HEK293 (cell line): ENCODE data around the gene TCF12.

Experiments
- CTCF ChIA-PET: fragments of 350-600 bp; formaldehyde crosslinking; extraction: SDS; loops from one replicate; lab custom pipeline; 2021; ENCODE audit warnings: antibody characterized with exemption; lab: Yijun Ruan, JAX
- POLR2A ChIA-PET: fragments of 300-600 bp; formaldehyde crosslinking; extraction: SDS; loops from one replicate; lab custom pipeline; 2020; ENCODE audit warnings: antibody characterized with exemption, inconsistent platforms; lab: Yijun Ruan, JAX
- H3K27ac ChIP-seq: fragments of 200-500 bp; sonication (Bioruptor generic); 2 replicates; pipeline ENCODE4 v1.5.1; 2014; ENCODE audit warnings: low read depth, low read length, control low read depth, inconsistent platforms; ENCODE audit errors: extremely low read depth
- H3K36me3 ChIP-seq, 2 experiments: fragments of 200-500 bp in 1 of 2; sonication (Bioruptor generic) in 1 of 2; 1 replicate in 1 of 2; 2 replicates in 1 of 2; pipeline ENCODE4 v1.5.1; 2014 to 2017; ENCODE audit warnings: inconsistent platforms in 2 of 2, low read length in 2 of 2; ENCODE audit not compliant: control insufficient read depth in 2 of 2, insufficient read depth in 1 of 2
- H3K4me1 ChIP-seq: fragments of 200-500 bp; sonication (Bioruptor generic); 2 replicates; pipeline ENCODE4 v1.5.1; 2014; ENCODE audit warnings: mild to moderate bottlenecking, low read length, inconsistent platforms; ENCODE audit not compliant: control insufficient read depth, insufficient read depth
- H3K4me3 ChIP-seq: 2 replicates; pipeline ENCODE4 v1.5.1; 2011; ENCODE audit warnings: low read depth, mild to moderate bottlenecking, control low read depth, low read length, moderate library complexity
- H3K9me3 ChIP-seq: fragments of 200-500 bp; sonication (Bioruptor generic); 2 replicates; pipeline ENCODE4 v1.5.1; 2014; ENCODE audit warnings: low read depth, low read length, inconsistent platforms; ENCODE audit not compliant: control insufficient read depth, insufficient read depth
- ATF2 ChIP-seq: fragments of 450-650 bp; formaldehyde crosslinking; IDR thresholded peaks from 2 replicates; pipeline ENCODE4 v1.5.1; 2016; ENCODE audit warnings: missing biosample characterization, missing genetic modification characterization, low read depth
- GLI2 ChIP-seq: fragments of 450-650 bp; formaldehyde crosslinking; IDR thresholded peaks from 2 replicates; pipeline ENCODE4; 2017; ENCODE audit warnings: missing biosample characterization, missing genetic modification characterization, low read depth, borderline replicate concordance
- INSM2 ChIP-seq: fragments of 450-650 bp; formaldehyde crosslinking; IDR thresholded peaks from 2 replicates; pipeline ENCODE4 v1.5.1; 2016; ENCODE audit warnings: missing biosample characterization, missing genetic modification characterization
- KLF17 ChIP-seq: fragments of 450-650 bp; formaldehyde crosslinking; IDR thresholded peaks from 2 replicates; pipeline ENCODE4 v1.5.1; 2016; ENCODE audit warnings: missing biosample characterization, missing genetic modification characterization
- SCRT2 ChIP-seq: fragments of 450-650 bp; formaldehyde crosslinking; IDR thresholded peaks from 2 replicates; pipeline ENCODE4 v1.5.1; 2016; ENCODE audit warnings: missing biosample characterization, missing genetic modification characterization
- YY1 ChIP-seq: fragments of 450-650 bp; formaldehyde crosslinking; IDR thresholded peaks from 2 replicates; pipeline ENCODE4 v1.5.1; 2018; ENCODE audit warnings: missing biosample characterization, missing genetic modification characterization
- ZBTB26 ChIP-seq: fragments of 450-650 bp; formaldehyde crosslinking; optimal IDR thresholded peaks from 2 replicates; pipeline ENCODE3; 2016; ENCODE audit warnings: missing biosample characterization, mild to moderate bottlenecking, missing genetic modification characterization
- ZNF138 ChIP-seq: fragments of 450-650 bp; formaldehyde crosslinking; IDR thresholded peaks from 2 replicates; pipeline ENCODE4 v1.5.1; 2016; ENCODE audit warnings: missing biosample characterization, missing genetic modification characterization, borderline replicate concordance
- ZNF280C ChIP-seq: fragments of 450-650 bp; formaldehyde crosslinking; IDR thresholded peaks from 2 replicates; pipeline ENCODE4 v1.5.1; 2016; ENCODE audit warnings: missing biosample characterization, missing genetic modification characterization
- ZNF302 ChIP-seq: fragments of 450-650 bp; formaldehyde crosslinking; IDR thresholded peaks from 2 replicates; pipeline ENCODE4 v1.5.1; 2016; ENCODE audit warnings: missing biosample characterization, missing genetic modification characterization, low read depth
- ZNF473 ChIP-seq: fragments of 450-650 bp; formaldehyde crosslinking; IDR thresholded peaks from 2 replicates; pipeline ENCODE4 v1.5.1; 2017; ENCODE audit warnings: missing biosample characterization, missing genetic modification characterization
- ZNF510 ChIP-seq: fragments of 450-650 bp; formaldehyde crosslinking; IDR thresholded peaks from 2 replicates; pipeline ENCODE4 v1.5.1; 2018; ENCODE audit warnings: mild to moderate bottlenecking, missing genetic modification characterization, missing biosample characterization; ENCODE audit not compliant: insufficient replicate concordance
- ZNF530 ChIP-seq: fragments of 450-650 bp; formaldehyde crosslinking; IDR thresholded peaks from 2 replicates; pipeline ENCODE4 v1.5.1; 2016; ENCODE audit warnings: low read depth, missing biosample characterization, missing genetic modification characterization
- ZNF626 ChIP-seq: fragments of 450-650 bp; sonication (Bioruptor Pico); formaldehyde crosslinking; IDR thresholded peaks from 2 replicates; pipeline ENCODE4 v1.5.1; 2018; ENCODE audit warnings: missing biosample characterization, missing genetic modification characterization, inconsistent platforms
- ZNF660 ChIP-seq: fragments of 450-650 bp; IDR thresholded peaks from 2 replicates; pipeline ENCODE4 v1.5.1; 2018; ENCODE audit warnings: missing biosample characterization, mild to moderate bottlenecking, missing genetic modification characterization
- ZNF747 ChIP-seq: fragments of 450-650 bp; formaldehyde crosslinking; IDR thresholded peaks from 2 replicates; pipeline ENCODE4 v1.5.1; 2016; ENCODE audit warnings: missing biosample characterization, missing genetic modification characterization
- ZNF830 ChIP-seq: fragments of 450-650 bp; IDR thresholded peaks from 2 replicates; pipeline ENCODE4 v1.5.0; 2018; ENCODE audit warnings: missing biosample characterization, missing genetic modification characterization, low read depth, mild to moderate bottlenecking, moderate library complexity
- ZSCAN18 ChIP-seq: fragments of 450-650 bp; formaldehyde crosslinking; IDR thresholded peaks from 2 replicates; pipeline ENCODE4 v1.5.1; 2016; ENCODE audit warnings: missing biosample characterization, missing genetic modification characterization
- ZSCAN23 ChIP-seq: fragments of 450-650 bp; formaldehyde crosslinking; IDR thresholded peaks from 2 replicates; pipeline ENCODE4 v1.5.1; 2016; ENCODE audit warnings: missing biosample characterization, missing genetic modification characterization
- ZSCAN30 ChIP-seq: fragments of 450-650 bp; IDR thresholded peaks from 2 replicates; pipeline ENCODE4 v1.5.1; 2018; ENCODE audit warnings: missing biosample characterization, mild to moderate bottlenecking, missing genetic modification characterization, moderate library complexity

Gene TCF12

GRCh38 chr15:56916825-56917477 lies 1.5 kb upstream of the TCF12 start:
- Histone ChIP-seq H3K27ac (no peak overlapping the region), H3K4me1 (0 out of 2 replicates have a peak, but pooled peaks cover 3% of the 10 kb centered on the region), H3K4me3 (no peak overlapping the region), H3K36me3 (peaks cover 0 to under 1% of the 10 kb centered on the region in 2 experiments; a peak in 2 of 3 replicates), H3K9me3 (no peaks in the 10 kb centered on the region)
- ChIA-PET CTCF (no interaction called here), POLR2A (no interaction called here)
- TF ChIP-seq SCRT2 (tag by site-specific recombination) (no peak), ZNF747 (tag by site-specific recombination) (no peak), ZSCAN18 (tag by site-specific recombination) (no peak), ZNF530 (tag by site-specific recombination) (no peak)

- ChIA-PET POLR2A (interaction anchor here (0.6 to 2.7 kb wide), 4 partner anchors 13 to 132 kb away, joined by 3 to 29 read pairs (median 7); no protein-coding TSS in a partner anchor), CTCF (interaction anchor here (0.6 to 1.5 kb wide), 6 partner anchors 9 to 221 kb away, joined by 3 to 4 read pairs (median 3); no protein-coding TSS in a partner anchor)
- H3K27ac ChIP-seq, result no peak overlapping the region; the same call in 1 of the 2 replicates
- H3K4me3 ChIP-seq, result no peak overlapping the region
- peaks cover 0 to 5% of the 10 kb centered on the region in 2 experiments; a peak in 2 of 3 replicates for H3K36me3 ChIP-seq
- TF ChIP-seq ZNF473, result no peak
- no peak for TF ChIP-seq INSM2
- no peak for TF ChIP-seq ZNF660 (tag by site-specific recombination)
- TF ChIP-seq ZNF280C (tag by site-specific recombination), result no peak
- TF ChIP-seq YY1 (tag by site-specific recombination), result no peak
- H3K4me1 ChIP-seq, result peaks cover 6% of the 10 kb centered on the region; the same call in 1 of the 2 replicates
- no peaks in the 10 kb centered on the region for H3K9me3 ChIP-seq
Measured at GRCh38 chr15:56917652-56918045, 795 bp upstream of the TCF12 start.

- Histone ChIP-seq H3K9me3 (no peaks in the 10 kb centered on the region), H3K27ac (peak overlapping the region; percentile 88), H3K4me1 (peaks cover 12% of the 10 kb centered on the region), H3K36me3 (peaks cover 0 to 7% of the 10 kb centered on the region in 2 experiments; a peak in 2 of 3 replicates), H3K4me3 (peak overlapping the region; percentile 91)
- ChIA-PET CTCF (interaction anchor here (1.5 kb wide), 1 partner anchor 13 kb away, joined by 3 read pairs; no protein-coding TSS in a partner anchor), POLR2A (interaction anchor here (0.5 to 2.7 kb wide), 3 partner anchors 9 to 135 kb away, joined by 3 to 29 read pairs (median 3); no protein-coding TSS in a partner anchor)
- no peak for TF ChIP-seq GLI2 (tag by site-specific recombination)
- TF ChIP-seq ZNF626 (tag by site-specific recombination), result no peak
- no peak for TF ChIP-seq KLF17 (tag by site-specific recombination)
- TF ChIP-seq ZNF510 (tag by site-specific recombination), result no peak
- peak; percentile 68 for TF ChIP-seq ZBTB26 (tag by site-specific recombination)
- no peak for TF ChIP-seq ZNF302 (tag by site-specific recombination)
- no peak for TF ChIP-seq ZNF830 (tag by site-specific recombination)
- no peak for TF ChIP-seq ZSCAN30 (tag by site-specific recombination)
- TF ChIP-seq ZSCAN23, result no peak
- no peak for TF ChIP-seq ATF2 (tag by site-specific recombination)
- TF ChIP-seq ZNF138 (tag by site-specific recombination), result no peak
Measured at GRCh38 chr15:56919031-56919608, 676 bp downstream of the TCF12 start.
